HepG2 (cell line): Measurements from ENCODE around the gene MTHFD2.

ENCODE experiments used
- FOXK1 ChIP-seq: sonication (generic); formaldehyde crosslinking; IDR thresholded peaks from 2 replicates; pipeline ENCODE4 v1.4.0; 2020; ENCODE audit warnings: low read depth, missing genetic modification reagents, borderline replicate concordance
- HIVEP1 ChIP-seq: sonication (generic); formaldehyde crosslinking; IDR thresholded peaks from 2 replicates; pipeline ENCODE4 v1.4.0; 2020; ENCODE audit warnings: mild to moderate bottlenecking, missing genetic modification reagents
- HOXD1 ChIP-seq: sonication (generic); formaldehyde crosslinking; IDR thresholded peaks from 2 replicates; pipeline ENCODE4 v1.5.0; 2020; ENCODE audit warnings: missing genetic modification reagents
- KAT2B ChIP-seq: fragments of 150-350 bp; IDR thresholded peaks from 2 replicates; pipeline ENCODE4 v1.6.1; 2014; ENCODE audit warnings: low read depth, low read length, borderline replicate concordance
- KLF15 ChIP-seq: sonication (generic); formaldehyde crosslinking; IDR thresholded peaks from 2 replicates; pipeline ENCODE4 v1.8.1; 2023; ENCODE audit warnings: borderline replicate concordance, mild to moderate bottlenecking, inconsistent platforms, missing genetic modification reagents, mixed read lengths
- PRDM10 ChIP-seq: sonication (generic); formaldehyde crosslinking; IDR thresholded peaks from 2 replicates; pipeline ENCODE4 v1.4.0; 2020; ENCODE audit warnings: low read depth, missing genetic modification reagents
- TBL1XR1 ChIP-seq: fragments of 150-350 bp; IDR thresholded peaks from 2 replicates; pipeline ENCODE4 v1.6.1; 2014; ENCODE audit warnings: borderline replicate concordance, low read length; ENCODE audit not compliant: partially characterized antibody
- ZNF20 ChIP-seq: sonication (generic); formaldehyde crosslinking; IDR thresholded peaks from 2 replicates; pipeline ENCODE4 v1.4.0; 2020; ENCODE audit warnings: mild to moderate bottlenecking, moderate library complexity, missing genetic modification reagents
- ZNF253 ChIP-seq: sonication (generic); formaldehyde crosslinking; IDR thresholded peaks from 2 replicates; pipeline ENCODE4 v1.8.0; 2022; ENCODE audit warnings: mild to moderate bottlenecking, missing genetic modification reagents, borderline replicate concordance
- ZNF562 ChIP-seq: sonication (generic); formaldehyde crosslinking; IDR thresholded peaks from 2 replicates; pipeline ENCODE4 v1.8.0; 2022; ENCODE audit warnings: missing genetic modification reagents, borderline replicate concordance
- TF ChIP-seq, protein P1 (sequence below): sonication (generic); formaldehyde crosslinking; IDR thresholded peaks from 2 replicates; pipeline ENCODE4 v1.5.0; 2020; ENCODE audit warnings: mild to moderate bottlenecking, missing genetic modification reagents, moderate library complexity
- TF ChIP-seq, protein P2 (sequence below): sonication (generic); formaldehyde crosslinking; conservative IDR thresholded peaks from 2 replicates; pipeline ENCODE4 v1.4.0; 2020; ENCODE audit warnings: missing genetic modification reagents

- TF ChIP-seq FOXK1 = no peak
- TF ChIP-seq, protein P1, sequence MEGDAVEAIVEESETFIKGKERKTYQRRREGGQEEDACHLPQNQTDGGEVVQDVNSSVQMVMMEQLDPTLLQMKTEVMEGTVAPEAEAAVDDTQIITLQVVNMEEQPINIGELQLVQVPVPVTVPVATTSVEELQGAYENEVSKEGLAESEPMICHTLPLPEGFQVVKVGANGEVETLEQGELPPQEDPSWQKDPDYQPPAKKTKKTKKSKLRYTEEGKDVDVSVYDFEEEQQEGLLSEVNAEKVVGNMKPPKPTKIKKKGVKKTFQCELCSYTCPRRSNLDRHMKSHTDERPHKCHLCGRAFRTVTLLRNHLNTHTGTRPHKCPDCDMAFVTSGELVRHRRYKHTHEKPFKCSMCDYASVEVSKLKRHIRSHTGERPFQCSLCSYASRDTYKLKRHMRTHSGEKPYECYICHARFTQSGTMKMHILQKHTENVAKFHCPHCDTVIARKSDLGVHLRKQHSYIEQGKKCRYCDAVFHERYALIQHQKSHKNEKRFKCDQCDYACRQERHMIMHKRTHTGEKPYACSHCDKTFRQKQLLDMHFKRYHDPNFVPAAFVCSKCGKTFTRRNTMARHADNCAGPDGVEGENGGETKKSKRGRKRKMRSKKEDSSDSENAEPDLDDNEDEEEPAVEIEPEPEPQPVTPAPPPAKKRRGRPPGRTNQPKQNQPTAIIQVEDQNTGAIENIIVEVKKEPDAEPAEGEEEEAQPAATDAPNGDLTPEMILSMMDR (CRISPR knock-in tag) = no peak
- TF ChIP-seq ZNF253 = no peak
- TF ChIP-seq HOXD1 (CRISPR knock-in tag) = no peak
- TF ChIP-seq ZNF20 (CRISPR knock-in tag) = no peak
- no peak for TF ChIP-seq HIVEP1 (CRISPR knock-in tag)
- TF ChIP-seq KLF15 (CRISPR knock-in tag) = no peak
- TF ChIP-seq ZNF562 (CRISPR knock-in tag) = no peak
- TF ChIP-seq TBL1XR1 = no peak
- TF ChIP-seq, protein P2, sequence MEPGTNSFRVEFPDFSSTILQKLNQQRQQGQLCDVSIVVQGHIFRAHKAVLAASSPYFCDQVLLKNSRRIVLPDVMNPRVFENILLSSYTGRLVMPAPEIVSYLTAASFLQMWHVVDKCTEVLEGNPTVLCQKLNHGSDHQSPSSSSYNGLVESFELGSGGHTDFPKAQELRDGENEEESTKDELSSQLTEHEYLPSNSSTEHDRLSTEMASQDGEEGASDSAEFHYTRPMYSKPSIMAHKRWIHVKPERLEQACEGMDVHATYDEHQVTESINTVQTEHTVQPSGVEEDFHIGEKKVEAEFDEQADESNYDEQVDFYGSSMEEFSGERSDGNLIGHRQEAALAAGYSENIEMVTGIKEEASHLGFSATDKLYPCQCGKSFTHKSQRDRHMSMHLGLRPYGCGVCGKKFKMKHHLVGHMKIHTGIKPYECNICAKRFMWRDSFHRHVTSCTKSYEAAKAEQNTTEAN (CRISPR knock-in tag) = no peak
- no peak for TF ChIP-seq KAT2B
- TF ChIP-seq PRDM10 (CRISPR knock-in tag) = no peak
Measured at GRCh38 chr2:74149247-74149525, 49.2 kb upstream of the MTHFD2 start.
